Measurements from ENCODE around the gene COBL.

- TF ChIP-seq CTCF (IDR thresholded peaks at IDR 0.05) = no peak
- TF ChIP-seq POLR2A (IDR thresholded peaks at IDR 0.05) = no peak
These were observed 237.1 kb downstream of the COBL start for GRCh38 chr7:51079494-51079893.

Data from adrenal gland (tissue), 5 donors.